ENCODE data around the gene ANKRD2.
"Not testable (repeated sequence)": the region's sequence is repeated elsewhere in the genome, so short reads cannot be mapped to it uniquely, and the experiment has no call there.

Gene ANKRD2, protein sequence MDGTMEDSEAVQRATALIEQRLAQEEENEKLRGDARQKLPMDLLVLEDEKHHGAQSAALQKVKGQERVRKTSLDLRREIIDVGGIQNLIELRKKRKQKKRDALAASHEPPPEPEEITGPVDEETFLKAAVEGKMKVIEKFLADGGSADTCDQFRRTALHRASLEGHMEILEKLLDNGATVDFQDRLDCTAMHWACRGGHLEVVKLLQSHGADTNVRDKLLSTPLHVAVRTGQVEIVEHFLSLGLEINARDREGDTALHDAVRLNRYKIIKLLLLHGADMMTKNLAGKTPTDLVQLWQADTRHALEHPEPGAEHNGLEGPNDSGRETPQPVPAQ
- total RNA-seq: 0 to 0.04 reads per million in 2 donors

DNA sequence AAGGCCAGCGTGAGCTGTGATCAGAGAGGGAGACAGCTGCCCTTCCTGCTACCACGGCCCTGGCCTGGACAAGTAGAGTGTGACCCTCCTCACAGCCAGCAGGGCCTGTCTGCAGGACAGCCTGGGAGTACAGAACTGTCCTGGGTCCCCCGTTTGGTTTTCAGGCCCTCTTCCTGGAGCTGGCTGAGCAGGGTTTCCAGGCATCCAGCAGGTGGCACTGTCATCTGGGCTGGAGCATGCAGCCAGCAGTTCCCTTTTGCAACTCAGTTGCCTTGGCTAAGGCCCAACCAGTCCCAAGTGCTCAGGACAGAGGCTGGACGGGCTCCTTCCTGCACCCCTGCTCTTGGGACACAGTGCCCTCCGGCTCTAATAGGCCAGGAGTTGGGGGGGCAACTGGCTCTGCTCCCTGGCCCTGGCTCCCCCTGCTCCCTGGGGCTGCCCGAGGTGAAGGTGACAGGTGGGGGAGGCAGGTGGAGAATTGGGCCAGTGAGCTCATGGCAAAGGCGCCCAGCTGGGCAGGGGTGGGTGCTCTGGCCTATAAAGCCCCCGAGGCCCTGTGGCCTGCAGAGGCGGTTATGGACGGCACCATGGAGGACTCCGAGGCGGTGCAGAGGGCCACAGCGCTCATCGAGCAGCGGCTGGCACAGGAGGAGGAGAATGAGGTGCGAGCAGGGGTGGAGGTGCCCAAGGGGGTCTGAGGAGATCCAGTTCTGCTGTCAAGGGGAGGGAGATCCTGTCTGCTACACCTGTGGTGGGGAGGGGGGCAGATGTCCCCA is at the start of gene ANKRD2:
TSS of gene ANKRD2 (plus strand) at position 566 of the 776 bp plus-strand sequence. CDS start at position 576, 10 bp downstream.
- DNase-seq: no peak

DNA sequence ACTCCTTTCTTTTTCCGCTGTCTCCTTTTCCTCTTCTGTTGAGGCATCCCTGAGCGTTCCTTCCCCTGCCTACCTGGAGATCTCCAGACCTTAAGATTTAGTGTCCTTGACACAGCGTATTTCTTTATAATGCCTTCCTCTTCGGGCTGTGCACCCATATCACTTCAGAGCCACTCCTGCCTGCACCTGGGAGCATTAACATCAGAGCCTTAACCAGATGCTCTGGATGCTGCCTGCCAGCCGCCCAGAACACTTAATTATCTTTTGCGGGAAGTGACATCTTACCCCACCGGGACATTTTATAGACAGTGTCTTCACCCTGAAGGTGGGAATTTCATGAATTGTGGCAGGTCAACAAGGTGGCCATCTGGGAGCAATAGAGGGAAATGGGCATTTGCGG is 49.6 kb upstream of the ANKRD2 start:
- no peak for DNase-seq

DNA sequence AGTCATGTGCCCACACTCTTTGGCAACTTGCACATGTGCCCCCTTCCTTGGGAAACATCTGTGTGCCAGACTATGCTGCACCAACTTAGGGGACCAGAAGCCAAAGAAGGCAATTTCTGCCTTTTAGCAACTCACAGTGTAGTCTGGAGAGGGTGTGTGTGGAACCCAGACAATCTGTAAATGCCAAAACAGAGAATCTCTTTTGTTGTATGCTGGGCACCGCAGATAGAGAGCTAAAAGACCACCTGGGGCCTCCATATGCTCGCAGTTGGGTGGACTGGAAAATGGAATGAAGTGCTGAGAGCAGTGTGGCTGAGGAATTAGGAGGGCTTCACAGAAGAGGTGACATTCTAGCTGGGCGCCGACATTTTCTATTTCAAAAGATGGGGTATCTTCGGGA is 47.5 kb upstream of the ANKRD2 start:
- DNase-seq: no peak

DNA sequence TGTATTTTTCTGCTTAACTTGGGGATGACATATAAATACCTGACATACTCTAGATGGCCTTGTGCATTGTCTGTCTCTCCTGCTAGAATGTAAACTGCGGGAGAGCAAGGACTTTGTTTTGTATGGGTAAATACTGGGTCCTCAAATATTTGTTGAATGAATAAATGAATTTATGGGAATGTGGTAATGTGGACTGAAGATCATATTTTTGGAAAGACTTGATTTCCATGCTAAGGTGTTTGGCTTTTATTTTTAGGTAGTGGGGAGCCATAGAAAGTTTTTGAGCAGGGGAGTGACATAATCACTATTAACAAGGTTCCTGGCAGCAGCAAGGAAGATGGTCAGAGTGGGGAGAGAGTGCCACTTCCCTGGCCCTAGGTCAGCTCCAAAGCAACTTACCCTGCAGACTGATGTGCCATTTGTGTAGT is 46.9 kb upstream of the ANKRD2 start:
- no peak for DNase-seq

DNA sequence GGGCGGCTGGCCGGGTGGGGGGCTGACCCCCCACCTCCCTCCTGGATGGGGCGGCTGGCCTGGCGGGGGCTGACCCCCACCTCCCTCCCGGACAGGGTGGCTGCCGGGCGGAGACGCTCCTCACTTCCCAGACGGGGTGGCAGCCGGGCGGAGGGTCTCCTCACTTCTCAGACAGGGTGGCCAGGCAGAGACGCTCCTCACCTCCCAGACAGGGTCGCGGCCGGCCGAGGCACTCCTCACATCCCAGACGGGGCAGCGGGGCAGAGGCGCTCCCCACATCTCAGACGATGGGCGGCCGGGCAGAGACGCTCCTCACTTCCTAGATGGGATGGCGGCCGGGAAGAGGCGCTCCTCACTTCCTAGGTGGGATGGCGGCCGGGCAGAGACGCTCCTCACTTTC is 43.7 kb upstream of the ANKRD2 start:
- DNase-seq: not testable (repeated sequence)

DNA sequence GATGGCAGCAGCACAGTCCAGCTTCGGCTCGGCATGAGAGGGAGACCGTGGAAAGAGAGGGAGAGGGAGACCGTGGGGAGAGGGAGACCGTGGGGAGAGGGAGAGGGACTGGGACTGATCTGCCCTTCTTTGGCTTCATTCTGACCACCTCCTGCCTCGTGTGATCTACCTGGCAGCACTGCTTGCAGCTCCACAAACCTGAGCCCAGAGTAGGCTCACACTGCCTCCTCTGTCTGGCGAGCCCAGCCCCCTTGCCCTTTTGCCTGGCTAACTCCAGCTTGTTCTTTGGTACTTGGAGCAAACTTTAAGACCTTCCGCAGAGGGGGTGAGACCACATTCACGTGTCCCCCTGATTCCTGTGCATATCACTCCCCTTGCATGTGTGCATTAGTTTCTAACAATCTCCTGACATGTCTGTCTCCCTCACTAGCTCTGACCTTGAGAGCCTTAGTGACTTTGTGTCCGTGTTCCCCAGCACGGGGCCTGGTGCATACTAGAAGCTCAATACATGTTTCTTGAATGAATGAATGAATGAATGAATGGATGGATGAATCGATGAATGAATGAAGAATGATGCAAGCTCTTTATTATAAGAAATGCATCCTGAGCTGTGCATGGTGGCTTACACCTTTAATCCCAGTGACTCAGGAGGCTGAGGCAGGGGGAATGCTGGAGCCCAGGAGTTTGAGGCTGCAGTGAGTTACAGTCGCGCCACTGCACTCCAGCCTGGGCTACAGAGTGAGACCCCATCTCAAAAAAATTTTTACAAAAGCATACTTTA is 42.7 kb upstream of the ANKRD2 start:
- DNase-seq: no peak

DNA sequence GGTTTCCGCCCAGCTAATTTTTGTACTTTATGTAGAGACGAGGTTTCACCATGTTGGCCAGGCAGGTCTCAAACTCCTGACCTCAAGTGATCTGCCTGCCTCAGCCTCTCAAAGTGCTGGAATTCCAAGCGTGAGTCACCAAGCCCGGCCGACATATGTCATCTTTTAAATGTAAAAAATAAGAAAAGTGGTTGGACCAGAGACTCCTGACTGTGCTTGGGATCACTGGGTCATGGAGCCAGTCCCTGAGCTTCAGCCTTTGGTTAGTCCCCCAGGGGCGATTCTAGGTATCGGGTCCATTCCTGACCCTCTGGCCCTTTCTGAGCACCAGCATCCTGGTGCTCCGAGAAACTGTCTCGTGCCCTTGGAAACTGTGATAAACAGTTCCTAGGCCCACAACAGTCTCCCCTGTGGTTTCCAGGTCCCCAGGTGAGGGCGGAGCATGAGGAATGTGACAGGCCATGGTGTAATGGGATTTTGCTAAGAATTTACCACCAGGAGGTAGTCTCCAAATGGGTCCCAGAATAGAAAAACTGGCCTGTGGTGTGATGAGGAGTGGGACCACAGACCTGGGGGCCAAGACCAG is 41.1 kb upstream of the ANKRD2 start:
- DNase-seq: no peak

DNA sequence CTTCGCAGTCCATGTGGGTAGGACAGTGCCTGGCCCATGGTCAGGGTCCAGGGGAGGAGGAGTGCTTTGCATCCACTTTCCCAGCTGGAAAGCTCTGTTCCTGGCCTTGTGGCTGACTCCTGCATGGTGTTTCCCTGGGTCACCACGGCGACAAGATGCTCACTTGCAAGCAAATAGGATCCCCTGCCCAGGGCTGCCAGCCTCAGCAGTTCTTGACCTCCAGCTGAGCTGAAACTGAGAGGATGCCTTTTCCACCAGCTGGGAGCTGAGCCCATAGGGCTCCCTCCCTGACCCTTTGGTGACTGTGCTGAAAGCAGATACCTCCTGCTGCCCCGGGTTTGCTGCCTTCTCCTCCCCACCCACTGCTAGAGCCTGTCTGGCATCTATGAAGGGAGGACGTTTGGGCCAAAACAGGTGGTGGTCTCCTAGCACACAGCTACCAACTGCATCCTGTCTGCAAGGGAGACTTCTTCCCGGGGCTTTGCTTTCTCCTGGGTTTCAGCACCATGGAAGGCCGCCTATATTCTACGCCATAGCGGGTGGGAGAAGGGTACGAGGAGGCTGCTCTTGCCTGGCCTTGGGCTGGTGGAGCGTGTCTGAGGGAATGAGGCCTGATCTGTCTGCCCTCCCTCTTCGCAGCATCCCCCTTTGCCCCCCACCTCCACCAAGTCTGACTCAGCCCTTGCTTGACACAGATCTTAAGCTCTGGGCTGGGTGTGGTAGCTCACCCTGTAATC is 39.5 kb upstream of the ANKRD2 start:
- no peak for DNase-seq

DNA sequence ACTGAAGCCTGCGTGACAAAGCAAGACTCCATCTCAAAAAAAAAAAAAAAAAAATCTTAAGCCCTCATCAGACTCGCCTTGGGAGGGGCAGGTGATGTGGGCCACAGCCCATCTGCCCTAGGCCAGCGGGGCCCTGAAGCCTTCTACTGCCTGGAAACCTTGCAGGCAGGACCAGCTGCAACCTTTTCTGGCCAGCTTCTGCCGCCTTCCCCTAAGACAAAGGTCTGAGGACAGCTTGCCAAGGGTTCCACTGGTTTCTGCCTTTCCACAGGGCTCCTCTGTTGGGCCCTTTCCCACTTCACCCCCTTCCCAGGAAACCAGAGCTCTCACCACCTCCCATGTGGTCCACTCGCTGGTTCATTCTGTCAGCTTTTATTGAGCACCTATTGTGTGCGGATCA is 38.7 kb upstream of the ANKRD2 start:
- no peak for DNase-seq

DNA sequence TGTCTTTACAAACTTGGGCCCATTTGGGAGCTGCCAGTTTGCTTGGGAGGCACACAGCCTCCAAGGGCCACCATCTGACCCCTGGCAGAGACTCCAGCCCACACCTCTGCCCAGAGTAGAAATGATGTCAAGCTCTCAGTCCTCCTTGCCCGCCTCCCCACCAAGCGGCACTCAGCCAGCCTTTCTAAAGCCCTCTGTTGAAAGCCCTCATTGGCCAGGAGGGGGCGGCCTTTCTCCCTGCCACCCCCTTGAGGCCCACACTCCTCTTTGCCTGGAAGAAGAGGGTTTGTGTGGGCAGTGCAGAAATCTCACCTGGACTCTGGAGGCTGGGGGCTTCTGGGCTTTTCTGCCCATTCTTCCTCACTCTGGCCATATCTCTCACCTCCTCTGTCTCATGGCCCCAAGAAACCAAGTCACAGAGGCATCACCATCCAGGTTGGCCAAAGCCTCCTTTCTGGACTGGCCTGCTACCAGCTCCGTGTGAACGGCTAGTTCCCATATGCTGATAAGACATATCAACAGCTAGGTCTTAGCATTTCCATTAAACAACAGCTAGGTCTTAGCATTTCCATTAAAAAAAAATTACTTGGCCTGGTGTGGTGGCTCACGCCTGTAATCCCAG is 37.7 kb upstream of the ANKRD2 start:
- DNase-seq: no peak

DNA sequence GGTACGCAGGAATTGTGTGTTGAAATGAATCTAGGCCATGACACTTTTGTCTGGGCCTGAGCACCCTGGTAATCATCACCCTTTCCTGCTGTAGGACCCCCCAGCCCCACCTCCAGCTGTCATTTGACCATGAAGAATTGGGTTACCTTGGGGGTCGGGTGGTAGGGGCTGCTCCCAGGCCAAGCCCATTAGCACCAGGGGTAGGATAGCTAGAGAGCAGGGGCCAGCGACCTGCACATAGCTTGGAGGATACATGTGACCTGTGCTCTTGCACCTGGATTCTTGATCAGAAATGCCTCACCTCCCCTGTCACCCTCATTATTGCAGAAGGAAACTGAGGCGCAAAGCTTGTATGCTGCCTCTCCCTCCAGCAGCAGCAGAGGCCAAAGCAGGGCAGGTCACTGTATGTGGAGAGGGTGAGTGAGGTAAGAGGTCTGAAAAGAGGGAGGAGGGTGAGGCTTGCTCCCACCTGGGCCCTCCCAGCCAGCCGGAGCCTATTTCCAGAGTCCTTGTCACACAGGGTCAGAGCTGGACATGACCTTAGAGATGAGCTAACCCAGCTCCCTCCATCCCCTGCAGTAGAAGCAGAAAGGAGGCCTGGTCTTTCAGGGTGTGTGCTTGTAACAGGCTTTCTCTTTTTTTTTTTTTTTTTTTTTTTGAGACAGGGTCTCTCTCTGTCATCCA is 35.3 kb upstream of the ANKRD2 start:
- no peak for DNase-seq

DNA sequence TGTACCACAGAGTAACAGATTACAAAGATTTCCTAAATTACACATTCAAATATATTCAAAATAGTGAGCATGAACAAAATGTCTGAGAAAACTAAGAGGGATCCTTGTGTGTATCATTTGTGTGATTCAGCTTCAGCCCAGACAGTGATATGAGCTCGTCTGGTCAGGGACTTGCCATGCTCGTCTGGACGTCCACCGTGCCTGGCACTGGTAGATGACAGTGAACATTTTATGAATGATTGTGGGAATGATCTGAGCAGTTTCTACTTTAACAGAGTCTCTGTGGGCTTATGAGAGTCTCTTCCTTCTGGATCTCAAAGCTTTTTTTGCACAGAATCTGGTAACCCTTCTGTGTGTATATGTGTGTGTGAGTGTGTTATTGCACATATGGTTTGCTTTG is 34.2 kb upstream of the ANKRD2 start:
- DNase-seq: no peak

DNA sequence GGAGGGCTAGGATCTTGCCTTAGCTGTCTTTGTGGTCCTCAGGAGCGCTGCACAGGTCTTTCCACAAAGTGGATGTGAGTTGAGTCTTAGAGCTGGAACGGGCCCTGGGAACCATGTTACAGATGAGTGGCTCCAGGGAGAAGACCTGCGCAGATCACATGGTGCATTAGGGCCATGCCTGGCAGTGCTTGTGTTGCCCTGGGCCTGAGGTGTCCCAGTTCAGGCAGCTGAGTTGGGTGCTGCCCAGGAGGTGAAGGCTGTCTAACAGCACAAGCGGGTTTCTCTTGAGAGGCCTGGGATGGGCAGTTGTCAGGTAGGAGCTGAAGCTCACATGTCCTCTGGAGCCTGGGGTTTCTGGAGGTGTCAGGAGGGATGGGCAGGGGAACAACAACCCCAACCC is 33.7 kb upstream of the ANKRD2 start:
- DNase-seq: no peak

DNA sequence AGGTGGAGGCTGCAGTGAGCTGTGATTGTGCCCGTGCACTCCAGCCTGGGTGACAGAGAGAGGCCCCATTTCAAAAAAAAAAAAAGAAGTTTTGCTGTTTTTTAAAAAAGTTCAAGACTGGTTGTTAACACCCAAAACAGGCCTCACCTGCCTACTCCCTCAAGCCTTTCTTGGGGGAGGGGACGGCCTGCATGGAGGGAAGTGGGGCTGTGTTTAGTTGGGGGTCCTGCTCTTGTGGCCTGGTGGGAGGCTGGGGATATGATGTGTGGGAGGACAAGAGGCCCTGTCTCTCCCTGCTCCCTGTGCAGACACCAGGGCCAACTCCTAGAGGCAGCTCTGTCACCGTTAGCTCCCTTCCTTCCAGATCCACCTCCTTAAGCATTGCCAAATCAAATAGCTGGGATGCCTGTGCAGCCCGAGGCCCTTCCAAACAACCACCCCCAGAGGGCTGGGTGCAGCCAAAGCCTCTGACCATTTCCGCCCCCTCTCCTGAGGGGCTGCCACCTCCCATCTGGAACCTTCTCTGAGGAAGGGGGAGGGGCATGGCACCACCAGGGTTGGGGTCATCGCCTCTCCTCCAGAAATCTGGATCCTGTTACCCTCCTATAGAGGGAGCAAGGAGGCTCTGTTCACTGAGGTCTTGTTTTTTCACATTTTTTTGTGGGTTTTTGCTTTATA is 32.9 kb upstream of the ANKRD2 start:
- no peak for DNase-seq

DNA sequence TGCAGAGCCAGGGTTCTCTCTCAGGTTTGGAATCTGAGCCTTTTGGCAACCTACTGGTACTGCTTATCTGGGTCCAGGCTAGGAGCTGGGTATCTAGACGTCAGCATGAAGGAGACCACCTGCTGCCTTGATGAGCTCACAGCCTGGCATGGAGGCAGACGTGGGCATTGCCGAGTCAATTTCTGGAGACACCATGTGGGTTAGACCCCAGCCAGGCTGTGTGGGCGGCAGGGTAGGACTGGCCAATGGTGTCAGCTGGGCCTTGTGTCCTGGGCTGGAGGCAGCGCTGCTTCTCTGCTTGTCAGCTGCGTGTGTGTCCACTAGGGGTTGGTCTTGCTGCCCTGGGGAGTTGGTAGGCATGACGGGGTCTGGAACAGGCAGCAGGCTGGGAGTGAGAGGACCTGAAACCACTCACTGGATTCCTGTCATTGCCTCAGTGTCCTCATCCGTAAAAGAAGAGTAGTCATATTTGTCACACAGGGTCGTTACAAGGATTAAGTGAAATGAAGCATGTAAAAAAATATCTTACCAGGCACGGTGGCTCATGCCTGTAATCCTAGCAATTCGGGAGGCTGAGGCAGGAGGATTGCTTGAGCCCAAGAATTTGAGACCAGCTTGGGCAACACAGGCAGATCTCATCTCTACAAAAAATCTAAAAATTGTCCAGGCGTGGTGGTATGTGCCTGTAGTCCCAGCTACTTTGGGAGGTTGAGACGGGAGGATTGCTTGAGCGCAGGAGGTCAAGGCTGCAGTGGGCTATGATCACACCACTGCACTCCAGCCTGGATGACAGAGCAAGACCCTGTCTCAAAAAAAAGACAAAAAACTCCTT is 31.7 kb upstream of the ANKRD2 start:
- no peak for DNase-seq

DNA sequence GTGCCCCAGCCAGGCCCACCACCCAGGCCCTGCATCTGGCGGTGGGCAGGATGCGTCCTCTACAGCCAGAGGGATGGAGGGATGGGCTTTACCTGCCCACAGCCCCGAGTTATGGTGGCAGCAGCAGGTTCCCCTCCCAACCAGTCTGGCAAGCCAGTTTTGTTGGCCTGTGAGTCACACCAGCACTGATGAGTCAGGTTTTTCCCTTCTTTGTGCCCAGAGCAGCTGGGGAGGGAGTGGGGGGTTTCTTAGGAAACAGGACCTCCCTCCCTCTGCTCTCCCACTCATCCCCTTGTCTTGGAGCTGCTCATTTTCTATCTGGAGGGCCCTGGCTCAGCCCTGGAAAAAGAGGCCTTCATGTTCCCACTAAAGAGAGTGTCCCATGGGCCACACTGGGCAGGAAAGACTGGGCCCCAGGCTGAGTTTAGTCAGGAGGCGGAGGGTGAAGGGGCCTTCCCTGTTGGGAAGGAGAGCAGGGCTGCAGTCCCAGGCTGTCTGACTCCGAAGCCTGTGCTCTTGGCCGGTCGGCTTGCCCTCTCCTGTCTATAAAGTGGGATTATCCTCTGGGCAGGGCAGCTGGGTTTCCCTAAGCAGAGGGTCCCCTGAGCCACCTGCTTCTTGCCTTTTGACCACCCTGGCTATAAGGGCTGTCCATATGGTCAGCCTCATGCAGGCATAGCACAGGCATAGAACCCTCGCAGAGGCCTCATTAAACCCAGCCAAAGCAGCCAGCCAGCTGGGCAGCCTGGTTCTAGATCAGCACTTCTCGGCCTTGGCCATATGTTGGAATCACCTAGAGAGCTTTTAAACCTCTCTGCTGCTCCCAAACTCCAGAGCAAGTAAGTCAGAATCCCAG is 30.2 kb upstream of the ANKRD2 start:
- no peak for DNase-seq

DNA sequence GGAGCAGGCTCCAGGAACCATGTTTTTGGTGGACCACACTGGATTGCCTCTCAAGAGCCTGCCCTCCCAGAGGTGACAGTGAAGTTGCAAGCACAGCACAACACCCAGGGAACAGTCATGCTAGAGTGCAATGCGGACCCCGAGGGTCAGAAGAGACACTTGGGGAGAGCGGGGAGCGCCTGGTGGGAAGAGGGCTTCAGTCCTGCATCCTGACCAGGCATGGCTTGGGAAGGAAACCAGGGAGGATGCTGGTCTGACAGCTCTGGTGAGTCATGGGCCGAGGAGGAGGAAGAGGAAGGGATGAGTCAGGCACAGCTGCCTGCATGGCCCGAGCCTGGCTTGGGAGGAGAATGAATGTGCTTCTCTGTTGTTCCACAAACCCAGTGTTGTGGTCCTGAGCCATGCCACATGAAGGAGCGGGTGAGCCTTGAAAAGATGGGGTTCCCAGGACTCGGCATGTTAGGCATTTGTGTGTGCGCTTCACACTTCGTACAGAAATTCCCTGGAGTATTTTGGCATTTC is 29.5 kb upstream of the ANKRD2 start:
- DNase-seq: no peak

Measured in activated gamma-delta T cell (primary cell).